Activated naive CD8-positive, alpha-beta T cell (primary cell): ENCODE data around the gene TNKS1BP1.
A peak's percentile ranks its signal among the peaks of the same experiment; 100 is the strongest.

Source experiments
- H3K27ac Mint-ChIP-seq: one replicate; pipeline ENCODE4 v1.8.0; 2021; ENCODE audit warnings: mixed read lengths
- H3K27me3 Mint-ChIP-seq: one replicate; pipeline ENCODE4 v1.8.0; 2021; ENCODE audit warnings: mixed read lengths
- H3K36me3 Mint-ChIP-seq: one replicate; pipeline ENCODE4 v1.8.0; 2021; ENCODE audit warnings: mixed read lengths
- H3K4me1 Mint-ChIP-seq: one replicate; pipeline ENCODE4 v1.8.0; 2021; ENCODE audit warnings: low read depth, mixed read lengths
- H3K4me3 Mint-ChIP-seq: one replicate; pipeline ENCODE4 v1.8.0; 2021; ENCODE audit warnings: mild to moderate bottlenecking, mixed read lengths
- H3K9me3 Mint-ChIP-seq: one replicate; pipeline ENCODE4 v1.8.0; 2021; ENCODE audit warnings: low read depth, mixed read lengths

Gene TNKS1BP1

GRCh38 chr11:57312511-57313021, 12.2 kb downstream of the TNKS1BP1 start:
- H3K4me3 Mint-ChIP-seq: peak overlapping the region; percentile 64
- peaks cover 9% of the 10 kb centered on the region for H3K36me3 Mint-ChIP-seq
- H3K27me3 Mint-ChIP-seq: no peaks in the 10 kb centered on the region
- peaks cover 15% of the 10 kb centered on the region for H3K4me1 Mint-ChIP-seq
- H3K9me3 Mint-ChIP-seq: no peaks in the 10 kb centered on the region
- H3K27ac Mint-ChIP-seq: no peak overlapping the region

GRCh38 chr11:57311109-57311936, 13.4 kb downstream of the TNKS1BP1 start:
- Mint-ChIP-seq H3K36me3 (peaks cover 9% of the 10 kb centered on the region), H3K4me3 (peak overlapping the region; percentile 60), H3K4me1 (peaks cover 15% of the 10 kb centered on the region), H3K27me3 (no peaks in the 10 kb centered on the region), H3K27ac (no peak overlapping the region), H3K9me3 (no peaks in the 10 kb centered on the region)

- Mint-ChIP-seq H3K9me3 (no peaks in the 10 kb centered on the region), H3K27me3 (no peaks in the 10 kb centered on the region), H3K36me3 (peaks cover 9% of the 10 kb centered on the region), H3K4me3 (peak overlapping the region; percentile 60), H3K27ac (no peak overlapping the region), H3K4me1 (peaks cover 15% of the 10 kb centered on the region)
Observed at GRCh38 chr11:57310630-57311086, 14.1 kb downstream of the TNKS1BP1 start.

GRCh38 chr11:57310091-57310490, 14.7 kb downstream of the TNKS1BP1 start:
- Mint-ChIP-seq H3K27ac (no peak overlapping the region), H3K9me3 (no peaks in the 10 kb centered on the region), H3K36me3 (peaks cover 9% of the 10 kb centered on the region), H3K4me3 (no peak overlapping the region), H3K4me1 (peaks cover 15% of the 10 kb centered on the region), H3K27me3 (no peaks in the 10 kb centered on the region)

- H3K27ac Mint-ChIP-seq: no peak overlapping the region
- no peaks in the 10 kb centered on the region for H3K9me3 Mint-ChIP-seq
- peaks cover 9% of the 10 kb centered on the region for H3K36me3 Mint-ChIP-seq
- H3K27me3 Mint-ChIP-seq: no peaks in the 10 kb centered on the region
- no peak overlapping the region for H3K4me3 Mint-ChIP-seq
- H3K4me1 Mint-ChIP-seq: peaks cover 15% of the 10 kb centered on the region
Observed at GRCh38 chr11:57309106-57310059, 15.4 kb downstream of the TNKS1BP1 start.

- Mint-ChIP-seq H3K27ac (no peak overlapping the region), H3K27me3 (no peaks in the 10 kb centered on the region), H3K4me1 (peaks cover 15% of the 10 kb centered on the region)
Observed at GRCh38 chr11:57308426-57309060, 16.2 kb downstream of the TNKS1BP1 start.

GRCh38 chr11:57307666-57308270, 17.0 kb downstream of the TNKS1BP1 start:
- H3K4me3 Mint-ChIP-seq: no peak overlapping the region
- no peak overlapping the region for H3K27ac Mint-ChIP-seq
- no peaks in the 10 kb centered on the region for H3K9me3 Mint-ChIP-seq
- H3K4me1 Mint-ChIP-seq: peaks cover 15% of the 10 kb centered on the region
- no peaks in the 10 kb centered on the region for H3K27me3 Mint-ChIP-seq
- peaks cover 6% of the 10 kb centered on the region for H3K36me3 Mint-ChIP-seq

More at GRCh38 chr11:57308426-57309060, 16.2 kb downstream of the TNKS1BP1 start:
- Mint-ChIP-seq H3K36me3 (peaks cover 6% of the 10 kb centered on the region), H3K9me3 (no peaks in the 10 kb centered on the region), H3K4me3 (no peak overlapping the region)

- no peak overlapping the region for H3K27ac Mint-ChIP-seq
- H3K4me3 Mint-ChIP-seq: no peak overlapping the region
Observed at GRCh38 chr11:57306940-57307565, 17.7 kb downstream of the TNKS1BP1 start.

GRCh38 chr11:57306161-57306876, 18.4 kb downstream of the TNKS1BP1 start:
- peaks cover 9% of the 10 kb centered on the region for H3K36me3 Mint-ChIP-seq
- peaks cover 8% of the 10 kb centered on the region for H3K4me1 Mint-ChIP-seq
- H3K4me3 Mint-ChIP-seq: no peak overlapping the region
- H3K9me3 Mint-ChIP-seq: no peaks in the 10 kb centered on the region
- no peak overlapping the region for H3K27ac Mint-ChIP-seq
- H3K27me3 Mint-ChIP-seq: no peaks in the 10 kb centered on the region

More at GRCh38 chr11:57306940-57307565, 17.7 kb downstream of the TNKS1BP1 start:
- H3K4me1 Mint-ChIP-seq: peaks cover 12% of the 10 kb centered on the region
- H3K36me3 Mint-ChIP-seq: peaks cover 4% of the 10 kb centered on the region
- H3K9me3 Mint-ChIP-seq: no peaks in the 10 kb centered on the region
- no peaks in the 10 kb centered on the region for H3K27me3 Mint-ChIP-seq

- peaks cover 4% of the 10 kb centered on the region for H3K4me1 Mint-ChIP-seq
- H3K27ac Mint-ChIP-seq: no peak overlapping the region
- peaks cover 15% of the 10 kb centered on the region for H3K36me3 Mint-ChIP-seq
- H3K27me3 Mint-ChIP-seq: no peaks in the 10 kb centered on the region
- H3K9me3 Mint-ChIP-seq: no peaks in the 10 kb centered on the region
- H3K4me3 Mint-ChIP-seq: no peak overlapping the region
Observed at GRCh38 chr11:57305523-57305922, 19.2 kb downstream of the TNKS1BP1 start.

- Mint-ChIP-seq H3K27ac (no peak overlapping the region), H3K4me3 (no peak overlapping the region), H3K9me3 (no peaks in the 10 kb centered on the region), H3K27me3 (no peaks in the 10 kb centered on the region), H3K36me3 (peaks cover 24% of the 10 kb centered on the region), H3K4me1 (no peaks in the 10 kb centered on the region)
Observed at GRCh38 chr11:57303990-57304579, 20.7 kb downstream of the TNKS1BP1 start.

- no peaks in the 10 kb centered on the region for H3K27me3 Mint-ChIP-seq
- no peak overlapping the region for H3K27ac Mint-ChIP-seq
- no peak overlapping the region for H3K4me3 Mint-ChIP-seq
- H3K4me1 Mint-ChIP-seq: no peaks in the 10 kb centered on the region
- no peaks in the 10 kb centered on the region for H3K9me3 Mint-ChIP-seq
- H3K36me3 Mint-ChIP-seq: peaks cover 20% of the 10 kb centered on the region
Observed at GRCh38 chr11:57303280-57303989, 21.3 kb downstream of the TNKS1BP1 start.
